WI38 (cell line): ENCODE measurements around the gene HOXD3.

Experiments
- H3K4me3 ChIP-seq: 2 replicates; pipeline ENCODE4 v1.5.1; 2011; ENCODE audit warnings: low read depth, mild to moderate bottlenecking, control low read depth, low read length
- TF ChIP-seq, protein P1 (sequence below): IDR thresholded peaks from 2 replicates; pipeline ENCODE4 v1.5.1; 2012; ENCODE audit warnings: low read depth, mild to moderate bottlenecking, control low read depth, low read length

Gene HOXD3

DNA sequence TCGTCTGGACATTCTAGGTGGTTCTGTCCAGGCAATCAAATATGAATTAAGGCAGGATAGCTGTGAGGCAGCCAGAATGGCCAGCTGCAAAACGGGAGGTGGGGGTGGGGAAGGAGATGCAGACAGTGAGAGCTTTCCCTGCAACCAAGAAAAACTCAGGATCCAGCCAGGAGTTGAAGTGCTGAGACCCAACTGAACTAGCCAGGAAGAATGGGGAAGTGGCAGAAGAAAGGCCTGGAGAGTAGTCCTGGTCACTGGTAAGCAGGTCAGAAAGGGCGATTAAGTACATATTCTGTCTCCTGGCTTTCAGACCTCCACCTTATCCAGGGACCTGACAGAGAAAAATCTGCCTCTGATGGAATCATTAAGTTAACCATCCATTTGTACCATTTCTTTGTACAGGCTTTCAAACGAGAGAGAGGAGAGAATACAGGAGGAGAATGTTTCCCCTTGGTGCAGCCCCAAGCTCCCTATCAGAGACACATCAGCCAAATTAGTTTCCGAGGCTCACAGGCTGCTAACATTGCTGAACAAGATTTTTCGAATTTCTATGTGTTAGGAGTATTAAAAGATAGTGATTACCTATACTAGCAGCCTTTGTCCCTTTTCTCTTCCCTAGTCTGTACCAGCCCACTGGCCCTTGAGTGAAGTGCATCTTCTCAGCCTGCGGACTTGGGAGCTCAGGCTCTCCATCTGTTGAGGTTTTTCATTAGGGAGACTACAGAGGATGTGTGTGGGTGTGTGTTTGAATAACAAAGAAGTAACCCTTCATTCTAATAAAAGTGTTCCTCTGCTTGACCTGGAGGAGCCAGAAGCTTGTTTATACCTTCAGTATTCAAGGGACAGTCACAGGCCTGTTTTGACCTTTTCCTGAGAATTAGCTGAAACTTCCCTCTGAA is 18.9 kb downstream of the HOXD3 start:
- TF ChIP-seq, protein P1, sequence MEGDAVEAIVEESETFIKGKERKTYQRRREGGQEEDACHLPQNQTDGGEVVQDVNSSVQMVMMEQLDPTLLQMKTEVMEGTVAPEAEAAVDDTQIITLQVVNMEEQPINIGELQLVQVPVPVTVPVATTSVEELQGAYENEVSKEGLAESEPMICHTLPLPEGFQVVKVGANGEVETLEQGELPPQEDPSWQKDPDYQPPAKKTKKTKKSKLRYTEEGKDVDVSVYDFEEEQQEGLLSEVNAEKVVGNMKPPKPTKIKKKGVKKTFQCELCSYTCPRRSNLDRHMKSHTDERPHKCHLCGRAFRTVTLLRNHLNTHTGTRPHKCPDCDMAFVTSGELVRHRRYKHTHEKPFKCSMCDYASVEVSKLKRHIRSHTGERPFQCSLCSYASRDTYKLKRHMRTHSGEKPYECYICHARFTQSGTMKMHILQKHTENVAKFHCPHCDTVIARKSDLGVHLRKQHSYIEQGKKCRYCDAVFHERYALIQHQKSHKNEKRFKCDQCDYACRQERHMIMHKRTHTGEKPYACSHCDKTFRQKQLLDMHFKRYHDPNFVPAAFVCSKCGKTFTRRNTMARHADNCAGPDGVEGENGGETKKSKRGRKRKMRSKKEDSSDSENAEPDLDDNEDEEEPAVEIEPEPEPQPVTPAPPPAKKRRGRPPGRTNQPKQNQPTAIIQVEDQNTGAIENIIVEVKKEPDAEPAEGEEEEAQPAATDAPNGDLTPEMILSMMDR: no peak
- no peak overlapping the region for H3K4me3 ChIP-seq

- TF ChIP-seq, protein P1: no peak
- H3K4me3 ChIP-seq: no peak overlapping the region
Observed at GRCh38 chr2:176177580-176178037, 20.5 kb downstream of the HOXD3 start.

GRCh38 chr2:176178038-176178756 is 21.1 kb downstream of the HOXD3 start:
- TF ChIP-seq, protein P1: no peak
- H3K4me3 ChIP-seq: no peak overlapping the region

GRCh38 chr2:176178757-176179295 is 21.7 kb downstream of the HOXD3 start:
- TF ChIP-seq, protein P1: no peak
- no peak overlapping the region for H3K4me3 ChIP-seq

GRCh38 chr2:176181551-176181950 is 24.4 kb downstream of the HOXD3 start:
- TF ChIP-seq, protein P1: no peak
- no peak overlapping the region for H3K4me3 ChIP-seq

GRCh38 chr2:176182671-176183070 is 25.6 kb downstream of the HOXD3 start:
- TF ChIP-seq, protein P1: no peak
- H3K4me3 ChIP-seq: no peak overlapping the region
